Activated naive CD8-positive, alpha-beta T cell treated with anti-CD3 and anti-CD28 coated beads, Interleukin-2, amount 50 U/mL, for 16 hours (primary cell): ENCODE data around the gene ABCG8.

Source experiments
- DNase-seq: peaks from one replicate; pipeline ENCODE4 v3.0.0-alpha.2; 2020; ENCODE audit warnings: low read depth, low spot score

Gene ABCG8

GRCh38 chr2:43855292-43855691 is 16.5 kb downstream of the ABCG8 start:
- no peak for DNase-seq

- no peak for DNase-seq
Observed at GRCh38 chr2:43872151-43872550, 33.4 kb downstream of the ABCG8 start.

GRCh38 chr2:43874776-43875451 is 36.1 kb downstream of the ABCG8 start:
- no peak for DNase-seq

- peak; percentile 20 for DNase-seq
Observed at GRCh38 chr2:43877782-43878464, 39.2 kb downstream of the ABCG8 start.

- no peak for DNase-seq
Observed at GRCh38 chr2:43879261-43879660, 40.5 kb downstream of the ABCG8 start.

- no peak for DNase-seq
Observed at GRCh38 chr2:43880471-43880870, 41.7 kb downstream of the ABCG8 start.

- DNase-seq, result no peak
Observed at GRCh38 chr2:43880952-43881351, 42.2 kb downstream of the ABCG8 start.

GRCh38 chr2:43882312-43882711 is 43.5 kb downstream of the ABCG8 start:
- no peak for DNase-seq

GRCh38 chr2:43884689-43885088 is 45.9 kb downstream of the ABCG8 start:
- DNase-seq, result no peak

GRCh38 chr2:43885132-43885632 is 46.4 kb downstream of the ABCG8 start:
- DNase-seq, result no peak

- no peak for DNase-seq
Observed at GRCh38 chr2:43887176-43887575, 48.4 kb downstream of the ABCG8 start.

GRCh38 chr2:43889416-43889815 is 50.6 kb downstream of the ABCG8 start:
- DNase-seq, result no peak

- DNase-seq, result no peak
Observed at GRCh38 chr2:43890855-43891254, 52.1 kb downstream of the ABCG8 start.

- DNase-seq, result no peak
Observed at GRCh38 chr2:43894743-43895142, 56.0 kb downstream of the ABCG8 start.

- DNase-seq, result no peak
Observed at GRCh38 chr2:43896906-43897305, 58.1 kb downstream of the ABCG8 start.

- DNase-seq, result no peak
Observed at GRCh38 chr2:43897492-43897891, 58.7 kb downstream of the ABCG8 start.

- DNase-seq, result no peak
Observed at GRCh38 chr2:43898134-43898837, 59.5 kb downstream of the ABCG8 start.

- no peak for DNase-seq
Observed at GRCh38 chr2:43898838-43899346, 60.1 kb downstream of the ABCG8 start.

- DNase-seq, result no peak
Observed at GRCh38 chr2:43899589-43899988, 60.8 kb downstream of the ABCG8 start.

- DNase-seq, result no peak
Observed at GRCh38 chr2:43905371-43905803, 66.6 kb downstream of the ABCG8 start.

- no peak for DNase-seq
Observed at GRCh38 chr2:43905871-43906270, 67.1 kb downstream of the ABCG8 start.

- DNase-seq, result no peak
Observed at GRCh38 chr2:43906448-43907109, 67.8 kb downstream of the ABCG8 start.
